Neural cell (in vitro differentiated cells): ENCODE measurements around the gene EPHA1.

Experiments
- CTCF ChIP-seq: fragments of 450-650 bp; IDR thresholded peaks from 2 replicates; pipeline ENCODE4 v1.5.1; 2014; ENCODE audit warnings: antibody characterized with exemption, mild to moderate bottlenecking, moderate library complexity; ENCODE audit not compliant: poor library complexity, severe bottlenecking
- TAF1 ChIP-seq: IDR thresholded peaks from 2 replicates; pipeline ENCODE4 v1.6.1; 2012; ENCODE audit warnings: low read depth

- TF ChIP-seq CTCF (no peak), TAF1 (no peak)
Observed at GRCh38 chr7:143411976-143412708, 3.5 kb upstream of the EPHA1 start.
